MM.1S (cell line): ENCODE measurements around the gene RSL1D1.

Experiments used
- EZH2phosphoT487 ChIP-seq: fragments of 300-600 bp; sonication (generic); IDR thresholded peaks from 2 replicates; pipeline ENCODE4 v1.6.1; 2018; ENCODE audit warnings: antibody characterized with exemption, low read length
- TF ChIP-seq, protein P1 (sequence below): fragments of 300-600 bp; sonication (generic); IDR thresholded peaks from 2 replicates; pipeline ENCODE4 v1.5.1; 2016; ENCODE audit warnings: antibody characterized with exemption, low read length, mixed read lengths

DNA sequence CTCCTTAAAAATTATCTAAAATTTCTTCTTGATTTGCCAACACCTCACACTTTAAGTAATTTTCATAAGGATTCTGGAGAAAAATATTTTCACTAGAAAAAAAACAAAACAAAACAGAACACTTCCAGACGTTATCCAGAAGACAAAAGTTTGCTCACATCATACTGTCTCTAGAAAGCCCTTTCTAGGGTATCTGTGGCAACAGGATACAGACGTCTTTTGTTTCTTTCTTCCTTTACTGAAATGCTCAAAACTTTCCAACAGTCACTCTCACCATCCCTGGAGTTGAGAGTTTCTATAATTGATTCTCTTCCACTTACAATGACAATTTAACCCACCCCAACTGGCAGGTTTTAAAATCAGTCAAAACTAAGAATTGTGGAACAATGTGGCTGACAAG, 56.9 kb downstream of the RSL1D1 start:
- TF ChIP-seq, protein P1, sequence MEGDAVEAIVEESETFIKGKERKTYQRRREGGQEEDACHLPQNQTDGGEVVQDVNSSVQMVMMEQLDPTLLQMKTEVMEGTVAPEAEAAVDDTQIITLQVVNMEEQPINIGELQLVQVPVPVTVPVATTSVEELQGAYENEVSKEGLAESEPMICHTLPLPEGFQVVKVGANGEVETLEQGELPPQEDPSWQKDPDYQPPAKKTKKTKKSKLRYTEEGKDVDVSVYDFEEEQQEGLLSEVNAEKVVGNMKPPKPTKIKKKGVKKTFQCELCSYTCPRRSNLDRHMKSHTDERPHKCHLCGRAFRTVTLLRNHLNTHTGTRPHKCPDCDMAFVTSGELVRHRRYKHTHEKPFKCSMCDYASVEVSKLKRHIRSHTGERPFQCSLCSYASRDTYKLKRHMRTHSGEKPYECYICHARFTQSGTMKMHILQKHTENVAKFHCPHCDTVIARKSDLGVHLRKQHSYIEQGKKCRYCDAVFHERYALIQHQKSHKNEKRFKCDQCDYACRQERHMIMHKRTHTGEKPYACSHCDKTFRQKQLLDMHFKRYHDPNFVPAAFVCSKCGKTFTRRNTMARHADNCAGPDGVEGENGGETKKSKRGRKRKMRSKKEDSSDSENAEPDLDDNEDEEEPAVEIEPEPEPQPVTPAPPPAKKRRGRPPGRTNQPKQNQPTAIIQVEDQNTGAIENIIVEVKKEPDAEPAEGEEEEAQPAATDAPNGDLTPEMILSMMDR = no peak
- TF ChIP-seq EZH2phosphoT487 = no peak
